Mucosa of stomach (tissue), 1 donor: ENCODE results near the gene ADRA2C.

ENCODE experiments used
- H3K27me3 ChIP-seq: one replicate; pipeline ENCODE4 v1.7.0; 2013; ENCODE audit warnings: mild to moderate bottlenecking, low read length; ENCODE audit not compliant: control insufficient read depth, insufficient read depth
- H3K36me3 ChIP-seq: one replicate; pipeline ENCODE4 v1.7.0; 2013; ENCODE audit warnings: low read length; ENCODE audit not compliant: control insufficient read depth, insufficient read depth
- H3K4me1 ChIP-seq: one replicate; pipeline ENCODE4 v1.7.0; 2013; ENCODE audit warnings: mild to moderate bottlenecking, low read length; ENCODE audit not compliant: control insufficient read depth, insufficient read depth
- H3K4me3 ChIP-seq: one replicate; pipeline ENCODE4 v1.7.0; 2013; ENCODE audit warnings: low read length
- H3K9ac ChIP-seq: one replicate; pipeline ENCODE4 v1.7.0; 2013; ENCODE audit warnings: mild to moderate bottlenecking, low read length, moderate library complexity
- H3K9me3 ChIP-seq: one replicate; pipeline ENCODE4 v1.7.0; 2013; ENCODE audit warnings: mild to moderate bottlenecking, low read length, moderate library complexity; ENCODE audit not compliant: control insufficient read depth
- donor health status: Pancreatic carcinoma.

Gene ADRA2C

DNA sequence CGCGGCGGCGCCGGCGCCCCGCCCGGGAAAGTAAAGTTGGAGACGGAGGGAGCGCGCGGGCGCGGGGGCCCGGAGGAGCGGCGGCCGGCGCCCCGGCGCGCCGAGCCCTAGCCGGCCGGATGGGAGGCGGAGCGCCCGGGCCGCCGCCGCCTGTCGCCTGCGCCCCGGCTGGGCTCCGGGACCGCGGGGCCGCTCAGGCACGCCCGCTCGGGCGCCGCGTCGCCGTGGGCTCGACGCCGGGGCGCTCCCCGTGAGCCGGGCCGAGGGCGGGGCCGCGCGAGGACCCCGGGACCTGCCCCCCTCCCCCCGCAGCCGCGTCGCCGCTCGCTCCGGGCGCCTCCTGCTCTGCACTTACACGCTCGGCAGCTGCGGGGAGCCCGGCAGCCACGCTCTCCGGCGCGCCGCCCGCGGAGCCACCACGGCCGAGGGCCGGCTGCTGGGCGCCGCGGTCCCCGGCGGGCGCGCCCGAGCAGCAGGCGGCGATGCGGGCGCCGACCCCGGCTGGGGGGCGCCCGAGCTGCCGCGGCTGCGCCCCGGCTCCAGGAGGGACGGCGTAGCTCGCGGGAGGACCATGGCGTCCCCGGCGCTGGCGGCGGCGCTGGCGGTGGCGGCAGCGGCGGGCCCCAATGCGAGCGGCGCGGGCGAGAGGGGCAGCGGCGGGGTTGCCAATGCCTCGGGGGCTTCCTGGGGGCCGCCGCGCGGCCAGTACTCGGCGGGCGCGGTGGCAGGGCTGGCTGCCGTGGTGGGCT is at the start of gene ADRA2C:
TSS of gene ADRA2C (plus strand) at position 350 of the 749 bp plus-strand sequence. CDS start at position 572, 222 bp downstream.
- Histone ChIP-seq H3K4me3 (no peak within 1 kb of the TSS), H3K9ac (no peak within 1 kb of the TSS), H3K27me3 (peaks cover 49% of the 10 kb centered on the region), H3K4me1 (no peaks in the 10 kb centered on the region), H3K9me3 (no peaks in the 10 kb centered on the region), H3K36me3 (no peaks in the 10 kb centered on the region)

DNA sequence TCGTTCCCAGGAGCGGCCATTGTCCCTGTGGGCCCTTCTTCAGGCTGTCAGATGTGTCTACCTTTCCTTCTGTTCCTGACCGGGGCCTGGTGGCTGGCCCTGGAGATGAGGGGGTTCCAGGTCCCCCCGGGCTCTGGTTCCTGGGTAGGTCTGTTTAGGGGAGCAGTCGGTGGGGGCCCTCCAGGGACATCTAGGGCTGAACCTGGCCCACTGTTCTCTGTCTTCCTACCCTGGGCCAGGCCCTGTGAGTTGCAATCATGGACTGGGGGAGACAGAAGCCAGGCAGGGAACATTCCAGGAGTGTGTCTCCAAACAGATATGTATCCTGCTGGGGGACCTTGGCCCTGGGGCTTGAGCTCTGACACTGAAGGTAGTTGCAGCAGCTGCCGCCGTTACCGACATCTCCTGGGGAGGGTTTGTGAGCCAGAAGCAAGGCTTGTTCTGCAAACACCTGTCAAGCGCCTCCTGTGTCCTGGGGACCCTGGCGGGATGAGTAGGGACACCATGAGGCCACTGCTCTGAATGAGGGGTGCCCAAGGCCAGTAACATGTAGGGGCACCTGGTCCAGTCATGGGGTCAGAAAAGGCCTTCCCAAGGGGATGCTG is 49.5 kb upstream of the ADRA2C start:
- H3K9ac ChIP-seq = no peak overlapping the region
- no peaks in the 10 kb centered on the region for H3K9me3 ChIP-seq
- no peaks in the 10 kb centered on the region for H3K36me3 ChIP-seq
- no peak overlapping the region for H3K4me3 ChIP-seq
- no peaks in the 10 kb centered on the region for H3K4me1 ChIP-seq
- peaks cover 13% of the 10 kb centered on the region for H3K27me3 ChIP-seq

DNA sequence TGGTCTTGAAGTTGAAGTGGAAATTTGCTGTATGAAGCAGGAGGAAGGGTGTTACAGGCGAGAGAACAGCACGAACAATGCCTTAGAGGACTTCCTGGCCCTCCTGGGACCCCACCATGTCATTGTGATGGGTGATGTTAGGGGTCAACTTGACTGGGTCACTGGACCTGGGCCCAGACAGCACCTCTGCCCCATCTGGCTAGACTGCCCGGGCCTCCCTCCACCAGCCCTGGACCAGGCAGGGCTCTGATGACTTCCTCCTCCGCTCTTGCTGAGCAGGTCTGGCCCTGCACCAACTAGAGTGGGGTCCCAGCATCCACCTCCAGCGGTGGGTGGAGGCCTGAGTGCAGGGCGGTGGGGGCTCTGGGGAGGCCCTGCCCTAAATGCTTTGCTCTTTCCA is 48.9 kb upstream of the ADRA2C start:
- Histone ChIP-seq H3K9ac (no peak overlapping the region), H3K9me3 (no peaks in the 10 kb centered on the region), H3K27me3 (peaks cover 14% of the 10 kb centered on the region), H3K4me1 (no peaks in the 10 kb centered on the region), H3K4me3 (no peak overlapping the region), H3K36me3 (no peaks in the 10 kb centered on the region)

DNA sequence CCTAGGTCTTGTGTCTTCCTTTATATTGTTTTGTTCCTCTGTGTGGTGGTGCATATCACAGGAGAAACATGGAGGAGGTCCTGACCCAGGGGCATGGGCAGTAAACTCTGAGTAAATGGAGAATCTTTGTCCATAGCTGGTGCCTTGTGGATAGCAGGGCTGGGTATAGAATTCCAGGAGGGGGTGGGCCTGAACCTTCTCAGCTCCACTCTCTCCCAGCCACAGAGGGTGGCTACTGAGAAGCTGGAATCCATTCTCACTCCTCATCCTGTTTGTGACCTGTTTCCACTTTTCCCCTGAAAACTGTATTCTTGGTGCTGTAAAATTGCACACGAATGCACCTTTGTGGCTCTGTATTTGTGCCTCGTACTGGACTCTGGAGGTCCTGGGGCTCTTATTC is 47.7 kb upstream of the ADRA2C start:
- H3K27me3 ChIP-seq = peaks cover 14% of the 10 kb centered on the region
- no peak overlapping the region for H3K4me3 ChIP-seq
- H3K9me3 ChIP-seq = no peaks in the 10 kb centered on the region
- H3K9ac ChIP-seq = no peak overlapping the region
- no peaks in the 10 kb centered on the region for H3K36me3 ChIP-seq
- H3K4me1 ChIP-seq = no peaks in the 10 kb centered on the region

DNA sequence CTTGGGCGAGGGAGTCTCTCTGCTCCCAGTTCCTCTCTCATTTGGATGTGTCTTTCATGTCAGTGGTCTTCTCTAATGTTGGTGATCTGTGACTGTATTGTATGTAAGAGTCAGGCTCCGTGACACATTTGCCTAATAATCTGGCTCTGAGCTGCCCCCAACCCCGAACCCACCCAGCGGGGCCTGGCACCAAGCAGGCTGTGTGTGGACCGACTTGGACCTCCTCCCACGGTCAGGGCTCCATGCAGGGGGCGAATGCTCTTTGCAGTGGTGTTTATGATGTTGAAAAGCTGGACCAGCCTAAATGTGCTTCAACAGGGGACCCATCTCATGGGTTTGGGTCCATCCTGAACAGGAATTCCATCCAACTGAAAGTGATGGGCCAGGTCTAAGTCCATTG is 47.0 kb upstream of the ADRA2C start:
- Histone ChIP-seq H3K36me3 (no peaks in the 10 kb centered on the region), H3K27me3 (peaks cover 14% of the 10 kb centered on the region), H3K9ac (no peak overlapping the region), H3K4me1 (no peaks in the 10 kb centered on the region), H3K9me3 (no peaks in the 10 kb centered on the region), H3K4me3 (no peak overlapping the region)

DNA sequence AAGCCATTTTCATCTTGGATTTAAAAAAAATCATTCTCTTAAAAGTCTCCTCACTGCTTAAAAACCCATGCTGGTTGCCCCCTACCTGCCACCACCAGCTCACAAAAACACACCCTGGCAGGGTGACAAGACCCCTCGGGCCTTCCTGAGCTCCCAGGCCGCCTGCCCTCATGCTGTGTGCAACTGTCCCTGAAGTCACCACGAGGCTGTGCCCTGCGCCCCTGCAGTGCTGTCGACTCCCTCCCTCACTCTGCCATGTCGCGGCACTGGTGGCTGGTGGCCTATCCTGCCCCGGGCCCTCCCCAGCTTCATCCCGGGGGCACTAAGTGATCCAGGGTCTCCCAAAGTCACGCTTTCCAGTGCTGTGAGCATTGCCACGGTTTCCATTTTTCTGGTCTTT is 46.3 kb upstream of the ADRA2C start:
- Histone ChIP-seq H3K27me3 (peaks cover 20% of the 10 kb centered on the region), H3K4me1 (no peaks in the 10 kb centered on the region), H3K36me3 (no peaks in the 10 kb centered on the region), H3K4me3 (no peak overlapping the region), H3K9ac (no peak overlapping the region), H3K9me3 (no peaks in the 10 kb centered on the region)

DNA sequence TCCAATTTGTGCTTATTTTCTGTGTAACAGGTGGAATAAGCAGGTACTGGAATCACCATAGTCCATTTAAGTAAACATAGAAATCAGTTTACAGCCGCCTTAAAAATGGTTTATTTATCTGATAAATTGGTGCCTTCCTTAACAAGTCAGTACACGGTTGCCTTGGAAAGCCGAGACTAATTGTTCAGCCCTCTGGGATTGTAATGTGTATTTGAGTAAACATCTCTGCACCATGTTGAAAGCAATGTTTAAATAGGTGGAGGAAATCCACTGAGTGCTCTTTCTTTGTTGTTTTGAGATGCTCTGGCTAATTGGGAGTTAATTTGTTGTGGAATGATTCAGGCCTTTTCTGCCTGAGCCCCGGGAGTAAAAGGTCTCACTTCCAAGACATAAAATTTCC is 45.7 kb upstream of the ADRA2C start:
- no peak overlapping the region for H3K4me3 ChIP-seq
- H3K27me3 ChIP-seq = peaks cover 24% of the 10 kb centered on the region
- H3K4me1 ChIP-seq = no peaks in the 10 kb centered on the region
- H3K9ac ChIP-seq = no peak overlapping the region
- no peaks in the 10 kb centered on the region for H3K9me3 ChIP-seq
- H3K36me3 ChIP-seq = no peaks in the 10 kb centered on the region

DNA sequence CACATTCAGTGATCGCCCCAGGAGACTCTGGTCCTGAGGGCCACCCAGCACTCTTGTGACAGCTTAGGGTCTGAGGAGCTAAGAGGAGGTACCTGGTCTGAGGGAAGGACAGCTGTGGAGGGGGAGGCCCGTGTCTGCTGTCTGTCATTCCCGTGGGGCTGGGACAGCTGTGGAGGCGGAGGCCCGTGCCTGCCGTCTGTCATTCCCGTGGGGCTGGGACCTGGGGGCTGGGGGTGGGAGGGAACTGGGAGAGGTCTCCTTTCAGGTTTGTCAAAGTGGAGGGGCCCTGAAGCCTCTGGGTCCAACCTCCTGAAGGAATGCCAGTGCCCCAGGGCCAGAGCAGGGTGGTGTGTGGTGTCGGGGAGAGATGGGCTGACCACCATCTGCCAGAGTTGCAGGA is 45.0 kb upstream of the ADRA2C start:
- Histone ChIP-seq H3K4me1 (no peaks in the 10 kb centered on the region), H3K9ac (no peak overlapping the region), H3K36me3 (no peaks in the 10 kb centered on the region), H3K27me3 (peaks cover 25% of the 10 kb centered on the region), H3K4me3 (no peak overlapping the region), H3K9me3 (no peaks in the 10 kb centered on the region)

DNA sequence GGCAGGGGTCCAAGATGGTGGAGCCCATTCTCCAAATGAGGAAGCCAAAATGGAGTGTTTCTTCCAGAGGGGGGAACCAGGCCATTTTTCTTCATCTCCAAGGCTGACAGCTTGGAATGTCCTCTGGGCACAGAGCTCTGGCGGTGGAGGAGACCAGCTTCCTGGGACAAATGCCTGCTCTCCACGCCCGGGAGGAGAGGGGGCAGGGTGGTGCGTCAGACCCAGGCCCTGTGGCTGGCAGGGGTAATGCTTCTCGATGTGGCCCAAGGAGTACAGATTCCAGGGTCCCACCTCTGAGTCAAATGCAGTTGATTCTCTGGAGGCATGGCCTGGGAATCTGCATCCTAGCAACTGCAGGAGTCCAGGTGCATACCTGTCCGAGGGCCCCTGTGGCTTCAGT is 44.6 kb upstream of the ADRA2C start:
- H3K4me3 ChIP-seq = no peak overlapping the region
- H3K27me3 ChIP-seq = peaks cover 29% of the 10 kb centered on the region
- H3K4me1 ChIP-seq = no peaks in the 10 kb centered on the region
- no peaks in the 10 kb centered on the region for H3K36me3 ChIP-seq
- no peak overlapping the region for H3K9ac ChIP-seq
- no peaks in the 10 kb centered on the region for H3K9me3 ChIP-seq

DNA sequence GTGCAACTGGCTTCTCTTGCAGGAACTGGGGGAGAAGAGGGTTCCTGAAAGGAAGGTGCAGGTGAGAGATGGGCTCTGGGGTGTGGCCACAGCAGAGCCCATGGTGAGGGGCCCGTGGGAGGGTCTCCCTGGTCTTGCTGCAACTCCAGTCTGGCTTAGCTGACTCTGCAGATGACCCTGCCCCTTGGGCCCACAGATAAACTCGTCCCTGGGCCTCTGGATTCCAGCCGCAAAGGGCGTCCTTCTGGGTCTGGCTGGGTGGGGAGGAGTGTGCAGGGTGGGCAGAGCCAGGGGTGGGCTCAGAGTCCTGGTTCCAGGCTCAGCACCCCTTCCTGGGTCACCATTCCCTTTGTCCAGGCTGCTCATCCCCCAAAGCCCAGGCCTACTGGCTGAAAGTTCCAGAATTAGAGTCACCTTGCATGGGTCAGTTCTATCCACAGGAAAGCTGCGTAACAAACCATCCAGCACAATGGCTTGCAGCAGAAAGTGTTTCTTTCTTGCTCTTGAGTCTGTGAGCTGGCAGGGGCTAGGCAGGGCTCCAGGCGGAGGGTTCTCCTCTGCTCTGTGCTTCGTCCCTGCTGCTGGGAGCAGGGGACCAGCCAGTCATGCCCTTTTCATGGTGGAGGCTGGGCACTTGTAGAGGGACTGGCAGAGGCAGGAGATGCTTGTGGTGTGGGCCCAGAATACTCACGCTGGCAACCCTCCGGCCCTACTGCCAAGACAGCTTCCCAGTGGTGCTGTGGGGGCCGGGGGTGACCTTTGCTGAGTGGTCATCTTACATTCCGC is 43.5 kb upstream of the ADRA2C start:
- Histone ChIP-seq H3K4me3 (no peak overlapping the region), H3K4me1 (no peaks in the 10 kb centered on the region), H3K9me3 (no peaks in the 10 kb centered on the region), H3K9ac (no peak overlapping the region), H3K27me3 (peaks cover 32% of the 10 kb centered on the region), H3K36me3 (no peaks in the 10 kb centered on the region)

DNA sequence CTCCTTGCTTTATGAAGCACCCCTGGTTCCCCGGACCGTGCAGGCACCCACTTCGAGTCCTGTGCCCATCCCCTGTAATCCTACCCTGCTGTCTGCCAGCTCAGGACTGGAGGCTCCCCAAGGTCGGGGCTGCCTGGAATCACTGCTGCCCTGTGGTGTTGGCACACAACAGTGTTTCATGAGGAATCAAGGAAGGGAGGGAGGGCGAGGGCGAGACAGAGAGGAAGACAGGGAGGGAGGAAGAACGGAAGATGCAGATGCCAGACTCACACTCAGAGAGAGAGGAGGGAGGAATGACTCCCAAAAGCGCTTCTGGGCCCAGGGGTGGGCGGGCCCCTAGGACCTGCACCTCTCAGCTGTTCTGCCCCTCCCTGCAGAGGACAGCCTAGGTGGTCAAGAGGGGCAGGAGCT is 42.9 kb upstream of the ADRA2C start:
- Histone ChIP-seq H3K9me3 (no peaks in the 10 kb centered on the region), H3K27me3 (peaks cover 34% of the 10 kb centered on the region), H3K4me3 (no peak overlapping the region), H3K36me3 (no peaks in the 10 kb centered on the region), H3K4me1 (no peaks in the 10 kb centered on the region), H3K9ac (no peak overlapping the region)
